ENCODE measurements around the gene TIAM1. TPM values are rescaled to one million over a fixed set of nuclear protein-coding genes. Genes with fewer than 3 reads are reported as not detected.

Gene TIAM1
- total RNA-seq, 4 donors from 2014 or later = 0.66 to 3.5 (median 1.0) TPM

DNA sequence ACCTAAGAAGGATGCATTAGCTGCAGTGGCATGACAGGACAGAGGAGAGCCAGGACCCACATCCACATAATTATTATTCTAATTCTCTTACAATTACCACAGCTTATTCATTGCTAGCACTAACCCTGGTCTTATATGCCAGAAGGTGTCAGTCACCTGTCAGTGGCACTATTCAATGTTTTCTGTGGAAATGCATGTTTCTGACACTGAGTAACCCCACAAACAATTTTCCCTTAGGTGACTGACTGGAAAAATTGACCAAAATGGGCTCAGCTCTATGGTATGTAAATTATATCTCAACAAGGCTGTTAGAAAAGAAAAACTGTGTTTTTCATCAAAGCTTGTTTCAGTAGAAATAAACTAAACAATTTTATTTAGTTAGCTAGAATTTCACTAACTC, 187.9 kb downstream of the TIAM1 start:
- DNase-seq = no peak
- H3K9me3 ChIP-seq = peaks cover 0 to 4% (median 0%) of the 10 kb centered on the region in 3 donors

DNA sequence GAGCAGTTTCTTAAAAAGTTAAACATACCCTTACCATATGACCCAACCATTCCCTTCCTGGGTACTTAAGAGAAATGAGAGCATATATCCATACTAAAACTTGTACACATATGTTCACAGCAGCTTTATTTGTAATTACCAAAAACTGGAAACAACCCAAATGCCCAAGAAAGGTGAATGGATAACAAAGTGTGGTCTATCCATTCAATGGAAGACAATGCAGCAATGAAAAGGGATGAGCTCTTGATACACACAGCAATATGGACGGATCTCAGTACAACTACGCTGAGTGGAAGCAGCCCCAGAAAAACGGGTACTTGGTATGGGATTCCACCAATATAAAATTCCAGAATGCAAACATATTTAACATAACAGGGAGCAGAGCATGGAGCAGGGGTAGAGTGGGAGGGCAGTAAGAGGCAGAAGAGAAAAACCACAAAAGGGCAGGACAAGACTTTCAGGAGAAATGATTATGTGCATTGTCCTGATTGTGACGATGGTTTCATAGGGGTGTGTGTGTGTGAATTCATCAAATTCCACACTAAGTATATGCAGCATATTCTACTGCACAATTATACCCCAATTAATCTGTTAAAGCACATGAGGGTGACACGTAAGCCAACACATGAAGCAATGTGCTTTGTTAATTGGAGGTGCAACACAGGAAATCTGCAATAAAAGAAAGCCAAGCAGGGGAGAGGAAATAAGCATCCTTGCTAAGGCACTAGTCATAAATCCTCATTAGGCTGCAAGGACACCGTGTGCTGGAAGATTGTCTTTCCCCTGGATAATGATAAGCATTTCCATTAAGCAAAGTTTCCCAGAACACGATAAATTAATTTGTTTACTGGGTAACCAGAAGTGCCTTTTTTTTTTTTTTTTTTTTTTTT, 192.7 kb downstream of the TIAM1 start:
- no peaks in the 10 kb centered on the region for H3K9me3 ChIP-seq
- H3K36me3 ChIP-seq = no peaks in the 10 kb centered on the region
- H3K27me3 ChIP-seq = no peaks in the 10 kb centered on the region
- intact Hi-C loops (cut with DNase I; ENCODE audit: low total_unique reads) (no loop called here), in situ Hi-C loops (cut with MboI; ENCODE audit: low sequenced_read_pairs in 4 of 4) (no loop called here)
- DNase-seq (no peak), ATAC-seq (peak in 1 of 2 donors; percentile 39)
- H3K27ac ChIP-seq = no peak overlapping the region
- no peak overlapping the region for H3K4me3 ChIP-seq
- TF ChIP-seq POLR2A (IDR thresholded peaks at IDR 0.05) = no peak
- TF ChIP-seq, protein P1, sequence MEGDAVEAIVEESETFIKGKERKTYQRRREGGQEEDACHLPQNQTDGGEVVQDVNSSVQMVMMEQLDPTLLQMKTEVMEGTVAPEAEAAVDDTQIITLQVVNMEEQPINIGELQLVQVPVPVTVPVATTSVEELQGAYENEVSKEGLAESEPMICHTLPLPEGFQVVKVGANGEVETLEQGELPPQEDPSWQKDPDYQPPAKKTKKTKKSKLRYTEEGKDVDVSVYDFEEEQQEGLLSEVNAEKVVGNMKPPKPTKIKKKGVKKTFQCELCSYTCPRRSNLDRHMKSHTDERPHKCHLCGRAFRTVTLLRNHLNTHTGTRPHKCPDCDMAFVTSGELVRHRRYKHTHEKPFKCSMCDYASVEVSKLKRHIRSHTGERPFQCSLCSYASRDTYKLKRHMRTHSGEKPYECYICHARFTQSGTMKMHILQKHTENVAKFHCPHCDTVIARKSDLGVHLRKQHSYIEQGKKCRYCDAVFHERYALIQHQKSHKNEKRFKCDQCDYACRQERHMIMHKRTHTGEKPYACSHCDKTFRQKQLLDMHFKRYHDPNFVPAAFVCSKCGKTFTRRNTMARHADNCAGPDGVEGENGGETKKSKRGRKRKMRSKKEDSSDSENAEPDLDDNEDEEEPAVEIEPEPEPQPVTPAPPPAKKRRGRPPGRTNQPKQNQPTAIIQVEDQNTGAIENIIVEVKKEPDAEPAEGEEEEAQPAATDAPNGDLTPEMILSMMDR (IDR thresholded peaks at IDR 0.05 in 4 of 5, conservative IDR thresholded peaks at IDR 0.05 in 1 of 5) = no peak
- H3K4me1 ChIP-seq = no peaks in the 10 kb centered on the region

More for the DNA sequence above, 187.9 kb downstream of the TIAM1 start:
- TF ChIP-seq, protein P1 (IDR thresholded peaks at IDR 0.05 in 4 of 5, conservative IDR thresholded peaks at IDR 0.05 in 1 of 5) = no peak
- no peak for TF ChIP-seq POLR2A (IDR thresholded peaks at IDR 0.05)
- Histone ChIP-seq H3K27ac (no peak overlapping the region), H3K27me3 (peaks cover 0 to 3% (median 0%) of the 10 kb centered on the region in 3 donors), H3K4me3 (no peak overlapping the region), H3K4me1 (no peaks in the 10 kb centered on the region), H3K36me3 (no peaks in the 10 kb centered on the region)
- in situ Hi-C loops (cut with MboI; ENCODE audit: low sequenced_read_pairs in 4 of 4) = no loop called here
- intact Hi-C loops (cut with DNase I; ENCODE audit: low total_unique reads) = no loop called here
- ATAC-seq = no peak

DNA sequence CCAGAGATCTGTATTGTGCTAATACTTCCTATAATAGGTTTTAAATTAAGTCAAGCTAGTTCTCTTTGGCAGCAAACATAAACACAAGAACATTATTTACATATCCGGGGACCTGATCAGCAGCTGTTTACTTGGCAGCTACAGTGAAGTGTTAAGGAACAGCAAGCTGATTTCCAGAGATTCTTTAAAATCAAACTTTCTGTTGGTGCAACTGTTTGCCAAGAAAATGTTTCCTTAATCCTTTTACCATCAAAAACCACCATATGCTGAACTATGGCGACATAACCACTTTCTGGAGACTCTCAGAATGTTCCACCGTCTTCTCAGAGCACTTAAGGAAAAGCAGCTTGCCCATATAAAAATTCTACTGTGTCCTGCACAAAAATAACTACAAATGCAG, 198.8 kb downstream of the TIAM1 start:
- in situ Hi-C loops (cut with MboI; ENCODE audit: low sequenced_read_pairs in 4 of 4) = no loop called here
- H3K4me1 ChIP-seq = no peaks in the 10 kb centered on the region
- no peak for ATAC-seq

DNA sequence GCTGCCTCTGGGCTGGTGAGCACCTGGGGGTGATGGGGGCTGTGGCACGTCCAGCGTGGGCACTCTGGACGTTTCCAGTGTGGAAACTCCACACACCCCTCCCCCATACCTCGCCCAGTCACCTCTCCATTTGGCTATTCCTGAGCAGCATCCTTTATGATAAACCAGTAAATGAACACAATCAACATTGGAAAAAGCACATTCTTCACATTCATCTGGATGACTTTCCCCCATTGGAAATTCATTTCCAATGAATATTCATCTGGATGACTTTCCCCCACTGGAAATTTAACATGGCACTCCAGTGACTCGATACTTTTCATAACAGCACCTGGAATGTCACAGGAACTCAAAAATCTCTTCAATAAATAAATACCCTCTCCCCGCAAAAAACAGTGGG, 201.0 kb downstream of the TIAM1 start:
- no peak overlapping the region for H3K27ac ChIP-seq
- no peak for ATAC-seq
- no peak overlapping the region for H3K4me3 ChIP-seq
- TF ChIP-seq POLR2A (IDR thresholded peaks at IDR 0.05) = no peak
- TF ChIP-seq, protein P1 (IDR thresholded peaks at IDR 0.05 in 4 of 5, conservative IDR thresholded peaks at IDR 0.05 in 1 of 5) = no peak
- H3K27me3 ChIP-seq = no peaks in the 10 kb centered on the region
- in situ Hi-C loops (cut with MboI; ENCODE audit: low sequenced_read_pairs in 4 of 4) (no loop called here), intact Hi-C loops (cut with DNase I; ENCODE audit: low total_unique reads) (no loop called here)
- DNase-seq = no peak
- no peaks in the 10 kb centered on the region for H3K9me3 ChIP-seq
- H3K4me1 ChIP-seq = no peaks in the 10 kb centered on the region
- H3K36me3 ChIP-seq = no peaks in the 10 kb centered on the region

More for the DNA sequence above, 198.8 kb downstream of the TIAM1 start:
- Histone ChIP-seq H3K27me3 (no peaks in the 10 kb centered on the region), H3K9me3 (no peaks in the 10 kb centered on the region), H3K27ac (no peak overlapping the region), H3K36me3 (no peaks in the 10 kb centered on the region), H3K4me3 (no peak overlapping the region)
- TF ChIP-seq POLR2A (IDR thresholded peaks at IDR 0.05) = no peak
- TF ChIP-seq, protein P1 (IDR thresholded peaks at IDR 0.05 in 4 of 5, conservative IDR thresholded peaks at IDR 0.05 in 1 of 5) = no peak
- intact Hi-C loops (cut with DNase I; ENCODE audit: low total_unique reads) = no loop called here
- no peak for DNase-seq

Measured in gastrocnemius medialis (tissue), 4 donors.